Vagina (tissue), 2 donors: Measurements from ENCODE around the gene SIAE.

Experiments used
- POLR2A ChIP-seq, 2 donors: fragments of 450-650 bp; IDR thresholded peaks; one replicate each; pipeline ENCODE4 v1.6.1; 2017; ENCODE audit warnings: antibody characterized with exemption in 2 of 2, mild to moderate bottlenecking in 2 of 2, moderate library complexity in 2 of 2
- TF ChIP-seq, protein P1 (sequence below), 3 experiments: fragments of 450-650 bp in 2 of 3; fragments of 200-600 bp in 1 of 3; sonication (generic) in 1 of 3; IDR thresholded peaks; one replicate each; pipeline ENCODE4 v1.5.1; 2017 to 2019; ENCODE audit warnings: antibody characterized with exemption in 3 of 3, mild to moderate bottlenecking in 2 of 3, moderate library complexity in 2 of 3

DNA sequence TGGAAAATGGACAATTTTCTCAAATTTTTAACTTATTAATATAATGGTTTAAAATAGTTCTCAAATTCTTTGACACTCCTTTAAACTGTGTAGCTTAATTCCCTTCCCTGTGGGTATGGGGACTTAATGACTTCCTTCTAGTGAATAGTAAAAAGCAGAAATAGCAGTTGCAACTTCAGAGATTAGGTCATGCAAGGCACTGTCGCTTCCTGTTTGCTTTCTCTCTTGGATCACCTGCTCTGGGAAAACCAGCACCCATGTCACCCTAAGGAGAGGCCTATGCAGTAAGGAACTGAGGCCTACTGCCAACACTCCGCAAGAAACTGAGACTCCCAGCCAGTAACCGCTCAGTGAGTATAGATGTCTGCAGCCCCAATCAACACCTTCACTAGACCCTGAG lies 67.8 kb downstream of the SIAE start:
- TF ChIP-seq, protein P1, sequence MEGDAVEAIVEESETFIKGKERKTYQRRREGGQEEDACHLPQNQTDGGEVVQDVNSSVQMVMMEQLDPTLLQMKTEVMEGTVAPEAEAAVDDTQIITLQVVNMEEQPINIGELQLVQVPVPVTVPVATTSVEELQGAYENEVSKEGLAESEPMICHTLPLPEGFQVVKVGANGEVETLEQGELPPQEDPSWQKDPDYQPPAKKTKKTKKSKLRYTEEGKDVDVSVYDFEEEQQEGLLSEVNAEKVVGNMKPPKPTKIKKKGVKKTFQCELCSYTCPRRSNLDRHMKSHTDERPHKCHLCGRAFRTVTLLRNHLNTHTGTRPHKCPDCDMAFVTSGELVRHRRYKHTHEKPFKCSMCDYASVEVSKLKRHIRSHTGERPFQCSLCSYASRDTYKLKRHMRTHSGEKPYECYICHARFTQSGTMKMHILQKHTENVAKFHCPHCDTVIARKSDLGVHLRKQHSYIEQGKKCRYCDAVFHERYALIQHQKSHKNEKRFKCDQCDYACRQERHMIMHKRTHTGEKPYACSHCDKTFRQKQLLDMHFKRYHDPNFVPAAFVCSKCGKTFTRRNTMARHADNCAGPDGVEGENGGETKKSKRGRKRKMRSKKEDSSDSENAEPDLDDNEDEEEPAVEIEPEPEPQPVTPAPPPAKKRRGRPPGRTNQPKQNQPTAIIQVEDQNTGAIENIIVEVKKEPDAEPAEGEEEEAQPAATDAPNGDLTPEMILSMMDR (IDR thresholded peaks at IDR 0.05) = no peak
- no peak for TF ChIP-seq POLR2A (IDR thresholded peaks at IDR 0.05)
